RWPE1 (cell line): ENCODE data around the gene FBF1.
A peak's percentile ranks its signal among the peaks of the same experiment; 100 is the strongest.

Experiments used
- CTCF ChIA-PET: fragments of 350-600 bp; sonication (Branson Sonifier 250); formaldehyde crosslinking; extraction: SDS; loops from one replicate; lab custom pipeline; 2021; lab: Yijun Ruan, JAX
- POLR2A ChIA-PET: fragments of 400-600 bp; formaldehyde crosslinking; extraction: SDS; loops from one replicate; lab custom pipeline; 2020; ENCODE audit warnings: antibody characterized with exemption; ENCODE audit not compliant: low non-redundant PET; lab: Yijun Ruan, JAX
- DNase-seq: peaks from one replicate; pipeline ENCODE4 v3.0.0; 2012; ENCODE audit warnings: low spot score
- H3K27ac ChIP-seq: fragments of 450-650 bp; 2 replicates; pipeline ENCODE4 v1.5.1; 2017
- TF ChIP-seq, protein P1 (sequence below): fragments of 450-650 bp; conservative IDR thresholded peaks from 2 replicates; pipeline ENCODE4 v1.5.1; 2017; ENCODE audit warnings: low read depth, mild to moderate bottlenecking

Gene FBF1

DNA sequence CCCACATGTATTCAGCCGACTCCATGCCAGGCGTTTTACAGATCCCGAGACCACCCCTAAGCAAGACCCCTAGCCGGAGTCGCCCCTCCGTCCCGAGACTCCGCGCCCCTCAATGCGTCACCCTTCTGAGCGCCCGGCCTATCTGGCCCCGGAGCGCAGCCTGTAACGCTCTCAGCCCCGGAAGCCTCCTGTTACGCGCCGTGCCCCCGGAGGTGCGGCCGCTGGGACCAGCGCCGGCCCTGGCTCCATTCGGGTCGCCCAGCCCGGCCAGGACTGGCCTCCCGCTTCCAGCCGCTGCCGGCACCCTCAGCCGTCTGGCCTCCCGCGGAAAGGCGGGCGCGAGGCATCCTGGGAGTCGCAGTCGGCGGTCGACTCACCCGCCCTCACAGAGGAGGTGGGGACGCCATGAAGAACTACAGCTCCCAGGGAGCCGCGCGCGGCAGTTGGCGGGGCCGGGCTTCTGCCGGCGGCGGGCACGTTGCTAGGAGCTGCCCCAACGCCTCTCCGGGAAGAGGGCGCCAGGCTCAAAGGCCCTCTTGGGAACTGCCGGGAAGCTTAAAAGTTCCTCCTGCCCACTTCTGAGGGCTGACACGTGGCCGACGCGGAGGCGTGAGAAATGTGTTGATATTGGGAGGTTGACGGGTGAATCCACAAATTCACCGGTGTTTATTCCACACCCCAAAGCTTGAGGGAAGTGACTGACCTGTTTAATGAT, at the start of gene FBF1:
TSS of gene FBF1 (minus strand) at position 316 of the 715 bp plus-strand sequence. CDS start 2,893 bp downstream, outside the sequence.
- POLR2A ChIA-PET: interaction anchor here (0.6 to 1.4 kb wide), 2 partner anchors 14 to 86 kb away, joined by 3 to 4 read pairs; partner anchors contain the start of gene WBP2
- peak; percentile 96 for DNase-seq
- CTCF ChIA-PET: interaction anchor here (0.6 to 1.2 kb wide), 4 partner anchors 14 to 193 kb away, joined by 3 to 4 read pairs (median 4); no protein-coding TSS in a partner anchor
- TF ChIP-seq, protein P1, sequence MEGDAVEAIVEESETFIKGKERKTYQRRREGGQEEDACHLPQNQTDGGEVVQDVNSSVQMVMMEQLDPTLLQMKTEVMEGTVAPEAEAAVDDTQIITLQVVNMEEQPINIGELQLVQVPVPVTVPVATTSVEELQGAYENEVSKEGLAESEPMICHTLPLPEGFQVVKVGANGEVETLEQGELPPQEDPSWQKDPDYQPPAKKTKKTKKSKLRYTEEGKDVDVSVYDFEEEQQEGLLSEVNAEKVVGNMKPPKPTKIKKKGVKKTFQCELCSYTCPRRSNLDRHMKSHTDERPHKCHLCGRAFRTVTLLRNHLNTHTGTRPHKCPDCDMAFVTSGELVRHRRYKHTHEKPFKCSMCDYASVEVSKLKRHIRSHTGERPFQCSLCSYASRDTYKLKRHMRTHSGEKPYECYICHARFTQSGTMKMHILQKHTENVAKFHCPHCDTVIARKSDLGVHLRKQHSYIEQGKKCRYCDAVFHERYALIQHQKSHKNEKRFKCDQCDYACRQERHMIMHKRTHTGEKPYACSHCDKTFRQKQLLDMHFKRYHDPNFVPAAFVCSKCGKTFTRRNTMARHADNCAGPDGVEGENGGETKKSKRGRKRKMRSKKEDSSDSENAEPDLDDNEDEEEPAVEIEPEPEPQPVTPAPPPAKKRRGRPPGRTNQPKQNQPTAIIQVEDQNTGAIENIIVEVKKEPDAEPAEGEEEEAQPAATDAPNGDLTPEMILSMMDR: no peak
- H3K27ac ChIP-seq: peak within 1 kb of the TSS; percentile 73

DNA sequence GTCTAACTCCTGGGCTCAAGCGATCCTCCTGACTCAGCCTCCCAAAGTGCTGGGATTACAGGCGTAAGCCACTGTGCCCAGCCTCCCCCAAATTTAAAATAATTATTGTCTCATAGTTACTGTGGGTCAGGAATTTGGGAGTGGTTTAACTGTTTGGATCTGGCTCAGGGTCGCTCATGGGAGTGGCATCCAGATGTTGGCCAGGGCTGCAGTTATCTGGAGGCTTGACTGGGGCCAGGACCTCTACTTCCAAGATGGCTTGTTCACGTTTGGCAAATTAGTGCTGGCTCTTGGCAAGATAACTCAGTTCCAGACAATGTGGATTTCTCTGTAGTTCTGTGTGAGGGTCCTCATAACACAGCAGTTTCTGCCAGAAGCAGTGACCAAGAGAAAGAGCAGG, 46.2 kb upstream of the FBF1 start:
- TF ChIP-seq, protein P1: no peak
- ChIA-PET POLR2A (no interaction called here), CTCF (no interaction called here)
- DNase-seq: no peak
- H3K27ac ChIP-seq: peak overlapping the region; percentile 31

DNA sequence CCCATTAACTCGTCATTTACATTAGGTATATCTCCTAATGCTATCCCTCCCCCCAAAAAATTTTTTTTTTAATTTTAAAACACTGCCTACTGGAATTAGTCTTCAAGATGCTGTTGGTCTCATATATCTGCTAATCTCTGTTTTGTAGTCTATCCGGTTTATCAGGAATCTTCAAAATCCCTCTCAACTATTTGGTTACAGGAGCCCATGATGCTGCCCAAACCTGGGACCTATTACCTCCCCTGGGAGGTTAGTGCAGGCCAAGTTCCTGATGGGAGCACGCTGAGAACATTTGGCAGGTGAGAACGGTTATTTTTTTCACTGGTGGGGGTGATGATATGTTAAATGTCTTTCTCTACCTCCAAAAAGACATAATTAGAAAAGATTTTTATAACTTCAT, 45.1 kb upstream of the FBF1 start:
- CTCF ChIA-PET: no interaction called here
- POLR2A ChIA-PET: no interaction called here
- H3K27ac ChIP-seq: no peak overlapping the region
- TF ChIP-seq, protein P1: no peak
- no peak for DNase-seq

GRCh38 chr17:75983501-75984181, 42.8 kb upstream of the FBF1 start:
- ChIA-PET POLR2A (no interaction called here), CTCF (interaction anchor here (0.6 kb wide), 1 partner anchor 78 kb away, joined by 3 read pairs; no protein-coding TSS in a partner anchor)
- TF ChIP-seq, protein P1: no peak
- peak overlapping the region; percentile 39 for H3K27ac ChIP-seq
- no peak for DNase-seq

GRCh38 chr17:75981019-75981615, 40.3 kb upstream of the FBF1 start:
- POLR2A ChIA-PET: interaction anchor here (0.6 kb wide), 2 partner anchors 11 to 79 kb away, joined by 3 to 12 read pairs; no protein-coding TSS in a partner anchor
- H3K27ac ChIP-seq: peak overlapping the region; percentile 26; the same call in 1 of the 2 replicates
- TF ChIP-seq, protein P1: no peak
- CTCF ChIA-PET: interaction anchor here (0.7 to 1.5 kb wide), 2 partner anchors 21 to 54 kb away, joined by 3 read pairs; no protein-coding TSS in a partner anchor
- no peak for DNase-seq
